ENCODE data around the gene LAMB3.

The LAMB3 gene

GRCh38 chr1:209674957-209675564 lies 22.8 kb upstream of the LAMB3 start, which contains the start of gene G0S2:
Gene G0S2, plus strand, starts transcription at chr1:209675412. Its CDS starts 273 bp downstream, at chr1:209675685.
- TF ChIP-seq SP1 (IDR thresholded peaks at IDR 0.05): no peak
- TF ChIP-seq NFRKB (IDR thresholded peaks at IDR 0.05): no peak
- TF ChIP-seq FOXK2 (IDR thresholded peaks at IDR 0.05): no peak
- TF ChIP-seq FOXA1 (IDR thresholded peaks at IDR 0.05): no peak
- TF ChIP-seq FOXM1 (IDR thresholded peaks at IDR 0.05; ENCODE audit: borderline replicate concordance): no peak
- no peak for TF ChIP-seq L3MBTL2 (conservative IDR thresholded peaks at IDR 0.05)
- no peak for TF ChIP-seq ELF4 (IDR thresholded peaks at IDR 0.05)
- TF ChIP-seq ARNT (IDR thresholded peaks at IDR 0.05): no peak
- TF ChIP-seq SUZ12 (IDR thresholded peaks at IDR 0.05): no peak
- no peak for TF ChIP-seq PKNOX1 (IDR thresholded peaks at IDR 0.05)
- no peak for TF ChIP-seq ZNF384 (IDR thresholded peaks at IDR 0.05)
- TF ChIP-seq CTBP1 (IDR thresholded peaks at IDR 0.05; ENCODE audit: borderline replicate concordance): no peak
- no peak for TF ChIP-seq HDGF (IDR thresholded peaks at IDR 0.05; ENCODE audit: borderline replicate concordance)
- TF ChIP-seq BHLHE40 (IDR thresholded peaks at IDR 0.05; ENCODE audit: borderline replicate concordance): no peak
- TF ChIP-seq TARDBP (IDR thresholded peaks at IDR 0.05): no peak
- TF ChIP-seq LEF1 (IDR thresholded peaks at IDR 0.05; ENCODE audit: borderline replicate concordance): no peak
- DNase-seq (ENCODE audit: extremely low spot score): peak; percentile 52
- ChIA-PET CTCF (interaction anchor here (1.0 kb wide), 1 partner anchor 48 kb away, joined by 3 read pairs; no protein-coding TSS in a partner anchor), POLR2A (interaction anchor here (0.7 to 1.7 kb wide), 6 partner anchors 13 to 56 kb away, joined by 3 to 6 read pairs (median 4); no protein-coding TSS in a partner anchor)

GRCh38 chr1:209673631-209674417 lies 21.6 kb upstream of the LAMB3 start:
- CTCF ChIA-PET: no interaction called here
- TF ChIP-seq SUZ12 (IDR thresholded peaks at IDR 0.05): no peak
- no peak for TF ChIP-seq SP1 (IDR thresholded peaks at IDR 0.05)
- DNase-seq (ENCODE audit: extremely low spot score): no peak
- POLR2A ChIA-PET: interaction anchor here (1.1 kb wide), 1 partner anchor 15 kb away, joined by 3 read pairs; no protein-coding TSS in a partner anchor

- CTCF ChIA-PET: interaction anchor here (0.7 kb wide), 1 partner anchor 12 kb away, joined by 3 read pairs; no protein-coding TSS in a partner anchor
- no peak for DNase-seq (ENCODE audit: extremely low spot score)
- POLR2A ChIA-PET: no interaction called here
- TF ChIP-seq FOXM1 (IDR thresholded peaks at IDR 0.05; ENCODE audit: borderline replicate concordance) (no peak), HDGF (IDR thresholded peaks at IDR 0.05; ENCODE audit: borderline replicate concordance) (no peak), FOXK2 (IDR thresholded peaks at IDR 0.05) (no peak), FOXA1 (IDR thresholded peaks at IDR 0.05) (no peak), ZNF384 (IDR thresholded peaks at IDR 0.05) (no peak), BHLHE40 (IDR thresholded peaks at IDR 0.05; ENCODE audit: borderline replicate concordance) (no peak), SUZ12 (IDR thresholded peaks at IDR 0.05) (no peak), SP1 (IDR thresholded peaks at IDR 0.05) (no peak), ARNT (IDR thresholded peaks at IDR 0.05) (no peak), PKNOX1 (IDR thresholded peaks at IDR 0.05) (no peak), TARDBP (IDR thresholded peaks at IDR 0.05) (no peak), L3MBTL2 (conservative IDR thresholded peaks at IDR 0.05) (no peak)
Observed at GRCh38 chr1:209672705-209673630, 20.7 kb upstream of the LAMB3 start.

- no peak for TF ChIP-seq SP1 (IDR thresholded peaks at IDR 0.05)
- no peak for TF ChIP-seq LEF1 (IDR thresholded peaks at IDR 0.05; ENCODE audit: borderline replicate concordance)
- TF ChIP-seq PKNOX1 (IDR thresholded peaks at IDR 0.05): no peak
- TF ChIP-seq TARDBP (IDR thresholded peaks at IDR 0.05): no peak
- TF ChIP-seq NFRKB (IDR thresholded peaks at IDR 0.05): no peak
- no peak for TF ChIP-seq HDGF (IDR thresholded peaks at IDR 0.05; ENCODE audit: borderline replicate concordance)
- DNase-seq (ENCODE audit: extremely low spot score): no peak
- ChIA-PET CTCF (no interaction called here), POLR2A (interaction anchor here (1.3 kb wide), 1 partner anchor 9 kb away, joined by 4 read pairs; no protein-coding TSS in a partner anchor)
Observed at GRCh38 chr1:209670441-209671082, 18.3 kb upstream of the LAMB3 start.

- DNase-seq (ENCODE audit: extremely low spot score): no peak
- POLR2A ChIA-PET: no interaction called here
Observed at GRCh38 chr1:209667708-209668107, 15.5 kb upstream of the LAMB3 start.

More at GRCh38 chr1:209667708-209668107, 15.5 kb upstream of the LAMB3 start:
- CTCF ChIA-PET: no interaction called here
- TF ChIP-seq L3MBTL2 (conservative IDR thresholded peaks at IDR 0.05): no peak
- no peak for TF ChIP-seq FOXA1 (IDR thresholded peaks at IDR 0.05)
- TF ChIP-seq BHLHE40 (IDR thresholded peaks at IDR 0.05; ENCODE audit: borderline replicate concordance): no peak
- no peak for TF ChIP-seq ARNT (IDR thresholded peaks at IDR 0.05)
- TF ChIP-seq LEF1 (IDR thresholded peaks at IDR 0.05; ENCODE audit: borderline replicate concordance): no peak
- TF ChIP-seq TARDBP (IDR thresholded peaks at IDR 0.05): no peak
- TF ChIP-seq FOXM1 (IDR thresholded peaks at IDR 0.05; ENCODE audit: borderline replicate concordance): no peak
- TF ChIP-seq PKNOX1 (IDR thresholded peaks at IDR 0.05): no peak
- no peak for TF ChIP-seq ELF4 (IDR thresholded peaks at IDR 0.05)
- no peak for TF ChIP-seq ZNF384 (IDR thresholded peaks at IDR 0.05)
- no peak for TF ChIP-seq HDGF (IDR thresholded peaks at IDR 0.05; ENCODE audit: borderline replicate concordance)
- TF ChIP-seq NFRKB (IDR thresholded peaks at IDR 0.05): no peak
- TF ChIP-seq FOXK2 (IDR thresholded peaks at IDR 0.05): no peak
- TF ChIP-seq SUZ12 (IDR thresholded peaks at IDR 0.05): no peak
- TF ChIP-seq SP1 (IDR thresholded peaks at IDR 0.05): no peak
